Cardiac muscle cell (in vitro differentiated cells and primary cell): ENCODE measurements around the gene ZNF446. TPM values are rescaled to one million over a fixed set of nuclear protein-coding genes. Genes with fewer than 3 reads are reported as not detected.
"Not testable (repeated sequence)": the region's sequence is repeated elsewhere in the genome, so short reads cannot be mapped to it uniquely, and the experiment has no call there.

Experiments
- DNase-seq, 2 donors: peaks; one replicate each; pipeline versions ENCODE4 v3.0.0 to v3.0.0-alpha.2; 2010 to 2017; ENCODE audit warnings: low read depth in 1 of 2, low spot score in 1 of 2
- H3K27ac ChIP-seq: fragments of 200-600 bp; sonication (generic); 2 replicates; pipeline ENCODE4 v1.5.1; 2016
- H3K27me3 ChIP-seq: fragments of 200-600 bp; sonication (generic); 2 replicates; pipeline ENCODE4 v1.6.0; 2016; ENCODE audit warnings: control low read depth
- H3K36me3 ChIP-seq: fragments of 200-600 bp; sonication (generic); 2 replicates; pipeline ENCODE4 v1.5.1; 2016; ENCODE audit warnings: control low read depth
- H3K4me1 ChIP-seq: fragments of 200-600 bp; sonication (generic); 2 replicates; pipeline ENCODE4 v1.8.1; 2017; ENCODE audit warnings: low read depth, mild to moderate bottlenecking, mixed run types
- H3K4me3 ChIP-seq: fragments of 200-600 bp; sonication (generic); 2 replicates; pipeline ENCODE4 v1.5.1; 2016; ENCODE audit warnings: mild to moderate bottlenecking
- H3K9me3 ChIP-seq: fragments of 200-600 bp; sonication (generic); 2 replicates; pipeline ENCODE4 v1.5.1; 2017; ENCODE audit warnings: low read depth, mild to moderate bottlenecking, control low read depth
- polyA plus RNA-seq: library from polyadenylated mRNA; unstranded; fragments of >200 nt; fragmentation: Nextera tagmentation; extraction: Ambion mirVana; gene quantifications from 2 replicates; pipeline ENCODE4 v1.2.1, GENCODE V29; 2016
- total RNA-seq: library from RNA; depleted of rRNA; stranded (reverse); fragments of >200 nt; gene quantifications from 2 replicates; pipeline ENCODE4 v1.2.3, GENCODE V29; 2016
- TF ChIP-seq, protein P1 (sequence below): IDR thresholded peaks from 2 replicates; pipeline ENCODE4 v1.5.1; 2012; ENCODE audit warnings: low read depth, mild to moderate bottlenecking, low read length

The ZNF446 gene
- total and polyA plus RNA-seq, 2 experiments from 2014 or later: 16.3 to 41.1 TPM

GRCh38 chr19:58499021-58499927 lies 23.1 kb downstream of the ZNF446 start:
- no peaks in the 10 kb centered on the region for H3K27me3 ChIP-seq
- H3K36me3 ChIP-seq: no peaks in the 10 kb centered on the region
- H3K4me1 ChIP-seq: peaks cover 9% of the 10 kb centered on the region
- peak overlapping the region; percentile 43 for H3K4me3 ChIP-seq
- no peaks in the 10 kb centered on the region for H3K9me3 ChIP-seq
- peak overlapping the region; percentile 59 for H3K27ac ChIP-seq
- TF ChIP-seq, protein P1, sequence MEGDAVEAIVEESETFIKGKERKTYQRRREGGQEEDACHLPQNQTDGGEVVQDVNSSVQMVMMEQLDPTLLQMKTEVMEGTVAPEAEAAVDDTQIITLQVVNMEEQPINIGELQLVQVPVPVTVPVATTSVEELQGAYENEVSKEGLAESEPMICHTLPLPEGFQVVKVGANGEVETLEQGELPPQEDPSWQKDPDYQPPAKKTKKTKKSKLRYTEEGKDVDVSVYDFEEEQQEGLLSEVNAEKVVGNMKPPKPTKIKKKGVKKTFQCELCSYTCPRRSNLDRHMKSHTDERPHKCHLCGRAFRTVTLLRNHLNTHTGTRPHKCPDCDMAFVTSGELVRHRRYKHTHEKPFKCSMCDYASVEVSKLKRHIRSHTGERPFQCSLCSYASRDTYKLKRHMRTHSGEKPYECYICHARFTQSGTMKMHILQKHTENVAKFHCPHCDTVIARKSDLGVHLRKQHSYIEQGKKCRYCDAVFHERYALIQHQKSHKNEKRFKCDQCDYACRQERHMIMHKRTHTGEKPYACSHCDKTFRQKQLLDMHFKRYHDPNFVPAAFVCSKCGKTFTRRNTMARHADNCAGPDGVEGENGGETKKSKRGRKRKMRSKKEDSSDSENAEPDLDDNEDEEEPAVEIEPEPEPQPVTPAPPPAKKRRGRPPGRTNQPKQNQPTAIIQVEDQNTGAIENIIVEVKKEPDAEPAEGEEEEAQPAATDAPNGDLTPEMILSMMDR: peak; percentile 46
- peak; percentile 99 to 100 for DNase-seq

DNA sequence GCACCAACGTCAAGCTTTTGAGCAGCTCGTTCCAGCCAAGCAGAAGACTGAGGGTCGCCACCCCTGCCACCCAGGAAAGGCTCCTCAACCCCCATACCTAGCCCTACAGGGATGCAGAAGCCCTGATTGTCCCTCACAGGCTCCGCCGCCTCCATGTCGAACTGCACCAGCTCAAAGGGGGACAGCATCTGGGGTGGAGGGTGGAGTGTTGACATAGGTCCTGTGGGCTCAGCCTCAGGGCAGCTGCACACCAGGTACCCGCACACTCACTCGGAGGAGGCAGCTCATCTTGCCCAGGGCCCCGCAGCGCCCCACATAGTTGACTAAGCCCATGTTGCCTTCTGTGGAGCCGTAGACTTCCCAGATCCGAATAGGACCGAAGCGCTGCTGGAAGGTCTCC lies 24.1 kb downstream of the ZNF446 start:
- peak overlapping the region; percentile 59 for H3K27ac ChIP-seq
- H3K4me3 ChIP-seq: peak overlapping the region; percentile 43
- no peak for DNase-seq
- no peaks in the 10 kb centered on the region for H3K27me3 ChIP-seq
- H3K9me3 ChIP-seq: no peaks in the 10 kb centered on the region
- H3K36me3 ChIP-seq: no peaks in the 10 kb centered on the region
- peaks cover 9% of the 10 kb centered on the region for H3K4me1 ChIP-seq
- TF ChIP-seq, protein P1: no peak

DNA sequence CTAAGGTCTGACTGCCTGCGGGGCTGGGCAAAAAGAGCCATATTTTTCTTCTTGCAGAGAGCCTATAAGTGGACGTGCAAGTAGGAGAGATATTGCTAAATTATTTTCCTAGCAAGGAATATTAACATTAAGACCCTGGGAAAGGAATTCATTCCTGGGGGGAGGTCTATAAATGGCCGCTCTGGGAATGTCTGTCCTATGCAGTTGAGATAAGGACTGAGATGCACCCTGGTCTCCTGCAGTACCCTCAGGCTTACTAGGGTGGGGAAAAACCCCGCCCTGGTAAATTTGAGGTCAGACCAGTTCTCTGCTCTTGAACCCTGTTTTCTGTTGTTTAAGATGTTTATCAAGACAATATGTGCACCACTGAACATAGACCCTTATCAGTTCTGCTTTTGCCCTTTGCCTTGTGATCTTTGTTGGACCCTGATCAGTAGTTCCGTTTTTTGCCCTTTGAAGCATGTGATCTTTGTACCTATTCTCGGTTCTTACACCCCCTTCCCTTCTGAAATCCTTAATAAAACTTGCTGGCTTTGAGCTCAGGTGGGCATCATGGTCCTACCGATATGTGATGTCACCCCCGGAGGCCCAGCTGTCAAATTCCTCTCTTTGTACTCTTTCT lies 31.6 kb downstream of the ZNF446 start:
- H3K27me3 ChIP-seq, DNase-seq, H3K36me3 ChIP-seq, H3K4me3 ChIP-seq, H3K27ac ChIP-seq, H3K9me3 ChIP-seq, H3K4me1 ChIP-seq: not testable (repeated sequence)

- Histone ChIP-seq H3K4me3 (no peak overlapping the region), H3K4me1 (no peaks in the 10 kb centered on the region), H3K9me3 (no peaks in the 10 kb centered on the region), H3K27me3 (no peaks in the 10 kb centered on the region), H3K27ac (no peak overlapping the region), H3K36me3 (no peaks in the 10 kb centered on the region)
- TF ChIP-seq, protein P1: no peak
- DNase-seq: no peak
Observed at GRCh38 chr19:58509731-58510083, 33.6 kb downstream of the ZNF446 start.

DNA sequence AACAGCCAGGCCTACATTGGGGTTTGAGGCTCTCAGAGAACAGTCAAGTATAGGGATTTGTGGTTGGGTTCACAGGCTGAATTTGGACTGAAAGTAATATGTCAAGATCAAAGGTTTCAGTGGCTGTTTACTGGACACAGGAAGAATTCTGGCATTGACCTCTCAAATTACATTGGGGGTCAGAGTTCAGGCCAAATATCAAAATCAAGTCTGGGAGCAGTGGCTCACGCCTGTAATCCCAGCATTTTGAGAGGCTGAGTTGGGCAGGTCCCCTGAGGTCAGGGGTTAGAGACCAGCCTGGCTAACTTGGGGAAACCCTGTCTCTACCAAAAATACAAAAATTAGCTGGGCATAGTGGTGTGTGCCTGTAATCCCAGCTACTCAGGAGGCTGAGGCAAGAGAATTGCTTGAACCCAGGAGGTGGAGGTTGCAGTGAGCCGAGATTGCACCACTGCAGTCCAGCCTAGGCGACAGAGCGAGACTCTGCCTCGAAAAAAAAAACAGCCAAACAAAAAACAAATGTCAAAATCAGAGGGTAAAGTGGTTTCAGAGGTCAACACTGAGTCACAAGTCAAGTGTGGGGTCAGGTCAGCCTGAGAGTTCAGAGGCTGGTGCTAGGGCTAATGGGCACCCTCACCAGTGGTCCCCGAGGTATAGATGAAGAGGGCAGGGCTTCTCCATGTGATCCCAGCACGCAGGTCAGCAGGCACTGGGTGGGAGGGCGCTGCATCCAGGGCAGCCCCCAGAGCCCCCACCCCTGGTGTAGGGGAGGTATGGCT lies 34.1 kb downstream of the ZNF446 start:
- no peak overlapping the region for H3K4me3 ChIP-seq
- H3K4me1 ChIP-seq: no peaks in the 10 kb centered on the region
- H3K36me3 ChIP-seq: no peaks in the 10 kb centered on the region
- H3K27ac ChIP-seq: no peak overlapping the region
- TF ChIP-seq, protein P1: no peak
- DNase-seq: no peak
- no peaks in the 10 kb centered on the region for H3K27me3 ChIP-seq
- no peaks in the 10 kb centered on the region for H3K9me3 ChIP-seq
